Loucy (cell line): ENCODE results near the gene DPEP3.

Experiments used
- H2AFZ ChIP-seq: fragments of 200-600 bp; sonication (generic); 2 replicates; pipeline ENCODE4 v1.6.0; 2016; ENCODE audit warnings: antibody characterized with exemption, mild to moderate bottlenecking, low read length, moderate library complexity
- H3F3A ChIP-seq: fragments of 200-600 bp; 2 replicates; pipeline ENCODE4 v1.6.0; 2016; ENCODE audit warnings: antibody characterized with exemption, low read depth, mild to moderate bottlenecking
- H3K27me3 ChIP-seq: fragments of 200-600 bp; sonication (generic); 2 replicates; pipeline ENCODE4 v1.6.1; 2014; ENCODE audit warnings: low read length, mild to moderate bottlenecking; ENCODE audit not compliant: insufficient read depth, poor library complexity, severe bottlenecking
- H3K36me3 ChIP-seq: fragments of 200-600 bp; sonication (generic); 2 replicates; pipeline ENCODE4 v1.6.1; 2016; ENCODE audit warnings: low read length; ENCODE audit not compliant: insufficient read depth
- H3K4me1 ChIP-seq: fragments of 200-600 bp; sonication (generic); 2 replicates; pipeline ENCODE4 v1.5.1; 2014; ENCODE audit warnings: low read length, mild to moderate bottlenecking; ENCODE audit not compliant: insufficient read depth, poor library complexity, severe bottlenecking
- H3K4me2 ChIP-seq: fragments of 200-600 bp; sonication (generic); 2 replicates; pipeline ENCODE4 v1.6.0; 2014; ENCODE audit warnings: antibody characterized with exemption, low read length, low read depth, mild to moderate bottlenecking; ENCODE audit not compliant: poor library complexity, severe bottlenecking
- H3K4me3 ChIP-seq: fragments of 200-600 bp; sonication (generic); 2 replicates; pipeline ENCODE4 v1.5.1; 2014; ENCODE audit warnings: low read length, mild to moderate bottlenecking, mixed read lengths; ENCODE audit not compliant: poor library complexity, severe bottlenecking
- H3K79me2 ChIP-seq: fragments of 200-600 bp; sonication (generic); 2 replicates; pipeline ENCODE4 v1.6.1; 2014; ENCODE audit warnings: low read length; ENCODE audit not compliant: insufficient read depth
- H3K9ac ChIP-seq: fragments of 200-600 bp; sonication (generic); 2 replicates; pipeline ENCODE4 v1.6.0; 2014; ENCODE audit warnings: mild to moderate bottlenecking, low read depth, low read length, moderate library complexity; ENCODE audit not compliant: poor library complexity, severe bottlenecking
- H3K9me2 ChIP-seq: fragments of 200-600 bp; sonication (generic); replicated peaks from 2 replicates; pipeline ENCODE4 v1.6.1; 2016; ENCODE audit warnings: low read depth, low read length, mixed read lengths
- H3K9me3 ChIP-seq: fragments of 200-600 bp; sonication (generic); 2 replicates; pipeline ENCODE4 v1.6.1; 2014; ENCODE audit warnings: mild to moderate bottlenecking, antibody characterized with exemption, low read length, low read depth; ENCODE audit not compliant: insufficient read depth
- H4K20me1 ChIP-seq: fragments of 200-600 bp; sonication (generic); 2 replicates; pipeline ENCODE4 v1.6.0; 2014; ENCODE audit warnings: antibody characterized with exemption, low read length, mild to moderate bottlenecking; ENCODE audit not compliant: insufficient read depth, poor library complexity, severe bottlenecking
- EZH2phosphoT487 ChIP-seq: fragments of 200-600 bp; IDR thresholded peaks from 2 replicates; pipeline ENCODE4 v1.6.1; 2018; ENCODE audit warnings: antibody characterized with exemption, mild to moderate bottlenecking, moderate library complexity, borderline replicate concordance
- TF ChIP-seq, protein P1 (sequence below): fragments of 200-600 bp; sonication (generic); conservative IDR thresholded peaks from 2 replicates; pipeline ENCODE4 v1.5.1; 2014; ENCODE audit warnings: mild to moderate bottlenecking, antibody characterized with exemption, low read length

DPEP3 gene

DNA sequence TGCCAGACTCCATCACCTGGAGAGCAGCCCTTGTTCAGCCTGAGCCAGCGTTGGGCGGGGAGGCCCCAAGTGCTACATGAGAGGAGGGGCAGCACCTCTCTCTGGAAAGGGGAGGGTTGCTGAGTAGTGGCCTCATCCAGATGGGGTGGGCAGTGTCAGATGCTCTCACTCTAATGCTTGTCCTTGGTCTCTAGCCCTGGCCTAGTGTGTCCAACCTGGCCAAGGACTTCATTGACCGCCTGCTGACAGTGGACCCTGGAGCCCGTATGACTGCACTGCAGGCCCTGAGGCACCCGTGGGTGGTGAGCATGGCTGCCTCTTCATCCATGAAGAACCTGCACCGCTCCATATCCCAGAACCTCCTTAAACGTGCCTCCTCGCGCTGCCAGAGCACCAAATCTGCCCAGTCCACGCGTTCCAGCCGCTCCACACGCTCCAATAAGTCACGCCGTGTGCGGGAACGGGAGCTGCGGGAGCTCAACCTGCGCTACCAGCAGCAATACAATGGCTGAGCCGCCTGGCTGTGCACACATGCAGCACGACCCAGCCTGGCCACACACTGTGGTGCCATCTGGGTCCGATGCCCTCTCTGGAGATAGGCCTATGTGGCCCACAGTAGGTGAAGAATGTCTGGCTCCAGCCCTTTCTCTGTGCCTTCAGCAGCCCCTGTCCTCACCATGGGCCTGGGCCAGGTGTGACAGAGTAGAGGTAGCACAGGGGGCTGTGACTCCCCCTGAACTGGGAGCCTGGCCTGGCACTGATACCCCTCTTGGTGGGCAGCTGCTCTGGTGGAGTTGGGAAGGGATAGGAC, 53.0 kb downstream of the DPEP3 start:
- Histone ChIP-seq H4K20me1 (no peaks in the 10 kb centered on the region), H3K4me1 (peaks cover 3% of the 10 kb centered on the region), H3K4me3 (no peak overlapping the region), H3K4me2 (no peak overlapping the region), H3F3A (no peaks in the 10 kb centered on the region), H2AFZ (no peak overlapping the region), H3K9ac (no peak overlapping the region), H3K9me3 (no peaks in the 10 kb centered on the region), H3K79me2 (no peaks in the 10 kb centered on the region), H3K9me2 (no peaks in the 10 kb centered on the region), H3K27me3 (no peaks in the 10 kb centered on the region), H3K36me3 (peaks cover 13% of the 10 kb centered on the region; the same call in 1 of the 2 replicates)
- no peak for TF ChIP-seq EZH2phosphoT487
- TF ChIP-seq, protein P1, sequence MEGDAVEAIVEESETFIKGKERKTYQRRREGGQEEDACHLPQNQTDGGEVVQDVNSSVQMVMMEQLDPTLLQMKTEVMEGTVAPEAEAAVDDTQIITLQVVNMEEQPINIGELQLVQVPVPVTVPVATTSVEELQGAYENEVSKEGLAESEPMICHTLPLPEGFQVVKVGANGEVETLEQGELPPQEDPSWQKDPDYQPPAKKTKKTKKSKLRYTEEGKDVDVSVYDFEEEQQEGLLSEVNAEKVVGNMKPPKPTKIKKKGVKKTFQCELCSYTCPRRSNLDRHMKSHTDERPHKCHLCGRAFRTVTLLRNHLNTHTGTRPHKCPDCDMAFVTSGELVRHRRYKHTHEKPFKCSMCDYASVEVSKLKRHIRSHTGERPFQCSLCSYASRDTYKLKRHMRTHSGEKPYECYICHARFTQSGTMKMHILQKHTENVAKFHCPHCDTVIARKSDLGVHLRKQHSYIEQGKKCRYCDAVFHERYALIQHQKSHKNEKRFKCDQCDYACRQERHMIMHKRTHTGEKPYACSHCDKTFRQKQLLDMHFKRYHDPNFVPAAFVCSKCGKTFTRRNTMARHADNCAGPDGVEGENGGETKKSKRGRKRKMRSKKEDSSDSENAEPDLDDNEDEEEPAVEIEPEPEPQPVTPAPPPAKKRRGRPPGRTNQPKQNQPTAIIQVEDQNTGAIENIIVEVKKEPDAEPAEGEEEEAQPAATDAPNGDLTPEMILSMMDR: no peak

DNA sequence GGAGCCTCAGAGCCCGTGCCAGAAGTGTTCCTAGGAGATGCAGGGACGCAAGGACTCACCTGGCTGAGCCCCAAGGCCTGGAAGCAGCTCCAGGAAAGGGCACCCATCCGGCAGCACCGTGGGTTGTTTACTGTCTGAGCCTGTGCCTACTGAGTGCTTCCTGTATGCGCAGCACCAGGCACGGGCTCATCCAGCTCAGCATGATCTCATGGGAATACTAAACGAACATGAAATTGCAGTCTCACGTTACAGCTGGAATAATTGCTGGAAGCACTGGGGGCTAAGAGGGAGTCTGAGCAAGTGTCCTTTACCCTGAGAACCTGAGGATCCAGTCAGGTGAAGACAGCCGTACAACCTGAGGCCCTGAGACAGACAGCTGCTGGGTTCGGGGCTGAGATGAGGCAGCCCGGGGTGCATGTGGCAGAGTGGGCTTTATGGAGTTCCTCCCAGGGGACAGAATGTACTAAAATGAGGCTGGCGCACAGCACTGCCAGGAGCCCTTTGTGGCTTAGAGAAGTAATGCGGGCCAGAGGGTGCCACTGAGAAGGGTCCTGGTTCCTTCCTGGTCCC, 54.0 kb downstream of the DPEP3 start:
- no peak for TF ChIP-seq EZH2phosphoT487
- TF ChIP-seq, protein P1: no peak; the same call in 1 of the 2 replicates
- Histone ChIP-seq H2AFZ (no peak overlapping the region), H3K9ac (no peak overlapping the region), H3K4me2 (no peak overlapping the region), H3K4me3 (no peak overlapping the region), H3K79me2 (no peaks in the 10 kb centered on the region), H3K9me3 (no peaks in the 10 kb centered on the region), H3K9me2 (no peaks in the 10 kb centered on the region), H3K36me3 (peaks cover 13% of the 10 kb centered on the region; the same call in 1 of the 2 replicates), H4K20me1 (no peaks in the 10 kb centered on the region), H3K27me3 (no peaks in the 10 kb centered on the region), H3K4me1 (peaks cover 3% of the 10 kb centered on the region), H3F3A (no peaks in the 10 kb centered on the region)
